Measurements from ENCODE around the gene FST. TPM values are rescaled to one million over a fixed set of nuclear protein-coding genes. Genes with fewer than 3 reads are reported as not detected.

FST gene
- total and polyA plus RNA-seq, 4 donors, result 1.8 to 16.8 (median 6.8) TPM

- H3K36me3 ChIP-seq (ENCODE audit: control insufficient read depth in 1 of 2, insufficient read depth in 2 of 2, low read length in 1 of 2), result no peaks in the 10 kb centered on the region
- H3K4me3 ChIP-seq (ENCODE audit: low read length in 2 of 2), result no peak overlapping the region
- ATAC-seq (ENCODE audit: low FRiP score) (no peak), DNase-seq (no peak)
- intact Hi-C loops (cut with DNase I), result no loop called here
- 28 to 48% methylated on average over 8 of the region's 8 CpGs for WGBS, 2 donors
- H3K9me3 ChIP-seq (ENCODE audit: control insufficient read depth, low read length), result no peaks in the 10 kb centered on the region
- no peaks in the 10 kb centered on the region for H3K4me1 ChIP-seq (ENCODE audit: control insufficient read depth in 1 of 2, insufficient read depth in 2 of 2, low read length in 2 of 2)
- no peaks in the 10 kb centered on the region for H3K27me3 ChIP-seq (ENCODE audit: control insufficient read depth in 1 of 2, insufficient read depth in 2 of 2, low read length in 1 of 2)
- H3K27ac ChIP-seq (ENCODE audit: low read depth in 1 of 2, low read length in 2 of 2), result no peak overlapping the region
These were observed 7.8 kb downstream of the FST start for GRCh38 chr5:53488195-53488722.

- no peak overlapping the region for H3K27ac ChIP-seq (ENCODE audit: low read depth in 1 of 2, low read length in 2 of 2)
- H3K9me3 ChIP-seq (ENCODE audit: control insufficient read depth, low read length), result no peaks in the 10 kb centered on the region
- H3K27me3 ChIP-seq (ENCODE audit: control insufficient read depth in 1 of 2, insufficient read depth in 2 of 2, low read length in 1 of 2), result no peaks in the 10 kb centered on the region
- H3K4me1 ChIP-seq (ENCODE audit: control insufficient read depth in 1 of 2, insufficient read depth in 2 of 2, low read length in 2 of 2), result no peaks in the 10 kb centered on the region
- no peak overlapping the region for H3K4me3 ChIP-seq (ENCODE audit: low read length in 2 of 2)
- intact Hi-C loops (cut with DNase I), result no loop called here
- DNase-seq (no peak), ATAC-seq (ENCODE audit: low FRiP score) (no peak)
- H3K36me3 ChIP-seq (ENCODE audit: control insufficient read depth in 1 of 2, insufficient read depth in 2 of 2, low read length in 1 of 2), result no peaks in the 10 kb centered on the region
These were observed 10.3 kb downstream of the FST start for GRCh38 chr5:53490747-53491146.

GRCh38 chr5:53501054-53501453 is 20.6 kb downstream of the FST start:
- H3K27ac ChIP-seq (ENCODE audit: low read depth in 1 of 2, low read length in 2 of 2), result no peak overlapping the region
- ATAC-seq (ENCODE audit: low FRiP score) (no peak), DNase-seq (no peak)
- H3K36me3 ChIP-seq (ENCODE audit: control insufficient read depth in 1 of 2, insufficient read depth in 2 of 2, low read length in 1 of 2), result no peaks in the 10 kb centered on the region
- H3K9me3 ChIP-seq (ENCODE audit: control insufficient read depth, low read length), result no peaks in the 10 kb centered on the region
- intact Hi-C loops (cut with DNase I), result no loop called here
- 16 to 29% methylated on average over 2 of the region's 2 CpGs for WGBS, 2 donors
- no peaks in the 10 kb centered on the region for H3K27me3 ChIP-seq (ENCODE audit: control insufficient read depth in 1 of 2, insufficient read depth in 2 of 2, low read length in 1 of 2)
- no peaks in the 10 kb centered on the region for H3K4me1 ChIP-seq (ENCODE audit: control insufficient read depth in 1 of 2, insufficient read depth in 2 of 2, low read length in 2 of 2)
- no peak overlapping the region for H3K4me3 ChIP-seq (ENCODE audit: low read length in 2 of 2)

GRCh38 chr5:53503562-53504218 is 23.3 kb downstream of the FST start:
- ATAC-seq (ENCODE audit: low FRiP score) (no peak), DNase-seq (no peak)
- Histone ChIP-seq H3K27ac (ENCODE audit: low read depth in 1 of 2, low read length in 2 of 2) (no peak overlapping the region), H3K36me3 (ENCODE audit: control insufficient read depth in 1 of 2, insufficient read depth in 2 of 2, low read length in 1 of 2) (no peaks in the 10 kb centered on the region), H3K9me3 (ENCODE audit: control insufficient read depth, low read length) (peaks cover 2% of the 10 kb centered on the region), H3K4me3 (ENCODE audit: low read length in 2 of 2) (no peak overlapping the region), H3K4me1 (ENCODE audit: control insufficient read depth in 1 of 2, insufficient read depth in 2 of 2, low read length in 2 of 2) (no peaks in the 10 kb centered on the region), H3K27me3 (ENCODE audit: control insufficient read depth in 1 of 2, insufficient read depth in 2 of 2, low read length in 1 of 2) (no peaks in the 10 kb centered on the region)
- intact Hi-C loops (cut with DNase I), result no loop called here
- WGBS, 2 donors, result 39 to 45% methylated on average over 3 of the region's 3 CpGs

- H3K36me3 ChIP-seq (ENCODE audit: control insufficient read depth in 1 of 2, insufficient read depth in 2 of 2, low read length in 1 of 2), result no peaks in the 10 kb centered on the region
- peaks cover 2% of the 10 kb centered on the region for H3K9me3 ChIP-seq (ENCODE audit: control insufficient read depth, low read length)
- H3K27ac ChIP-seq (ENCODE audit: low read depth in 1 of 2, low read length in 2 of 2), result no peak overlapping the region
- H3K4me1 ChIP-seq (ENCODE audit: control insufficient read depth in 1 of 2, insufficient read depth in 2 of 2, low read length in 2 of 2), result no peaks in the 10 kb centered on the region
- WGBS, 2 donors, result 88 to 92% methylated on average over 4 of the region's 4 CpGs
- H3K27me3 ChIP-seq (ENCODE audit: control insufficient read depth in 1 of 2, insufficient read depth in 2 of 2, low read length in 1 of 2), result no peaks in the 10 kb centered on the region
- no peak overlapping the region for H3K4me3 ChIP-seq (ENCODE audit: low read length in 2 of 2)
- no peak for DNase-seq
- ATAC-seq (ENCODE audit: low FRiP score), result no peak
- intact Hi-C loops (cut with DNase I), result no loop called here
These were observed 26.6 kb downstream of the FST start for GRCh38 chr5:53507013-53507412.

- Histone ChIP-seq H3K4me3 (ENCODE audit: low read length in 2 of 2) (no peak overlapping the region), H3K4me1 (ENCODE audit: control insufficient read depth in 1 of 2, insufficient read depth in 2 of 2, low read length in 2 of 2) (no peaks in the 10 kb centered on the region), H3K27me3 (ENCODE audit: control insufficient read depth in 1 of 2, insufficient read depth in 2 of 2, low read length in 1 of 2) (no peaks in the 10 kb centered on the region), H3K9me3 (ENCODE audit: control insufficient read depth, low read length) (peaks cover 2% of the 10 kb centered on the region), H3K27ac (ENCODE audit: low read depth in 1 of 2, low read length in 2 of 2) (no peak overlapping the region), H3K36me3 (ENCODE audit: control insufficient read depth in 1 of 2, insufficient read depth in 2 of 2, low read length in 1 of 2) (no peaks in the 10 kb centered on the region)
- intact Hi-C loops (cut with DNase I), result no loop called here
- ATAC-seq (ENCODE audit: low FRiP score), result no peak
- no peak for DNase-seq
- 75 to 81% methylated on average over 3 of the region's 3 CpGs for WGBS, 2 donors
These were observed 27.7 kb downstream of the FST start for GRCh38 chr5:53508125-53508524.

- H3K4me1 ChIP-seq (ENCODE audit: control insufficient read depth in 1 of 2, insufficient read depth in 2 of 2, low read length in 2 of 2), result no peaks in the 10 kb centered on the region
- ATAC-seq (ENCODE audit: low FRiP score), result no peak
- H3K36me3 ChIP-seq (ENCODE audit: control insufficient read depth in 1 of 2, insufficient read depth in 2 of 2, low read length in 1 of 2), result no peaks in the 10 kb centered on the region
- no peaks in the 10 kb centered on the region for H3K27me3 ChIP-seq (ENCODE audit: control insufficient read depth in 1 of 2, insufficient read depth in 2 of 2, low read length in 1 of 2)
- H3K4me3 ChIP-seq (ENCODE audit: low read length in 2 of 2), result no peak overlapping the region
- H3K27ac ChIP-seq (ENCODE audit: low read depth in 1 of 2, low read length in 2 of 2), result no peak overlapping the region
- H3K9me3 ChIP-seq (ENCODE audit: control insufficient read depth, low read length), result peaks cover 2% of the 10 kb centered on the region
- no peak for DNase-seq
- intact Hi-C loops (cut with DNase I), result no loop called here
These were observed 32.1 kb downstream of the FST start for GRCh38 chr5:53512539-53512938.

- DNase-seq (no peak), ATAC-seq (ENCODE audit: low FRiP score) (no peak)
- H3K27ac ChIP-seq (ENCODE audit: low read depth in 1 of 2, low read length in 2 of 2), result no peak overlapping the region
- no peak overlapping the region for H3K4me3 ChIP-seq (ENCODE audit: low read length in 2 of 2)
- no peaks in the 10 kb centered on the region for H3K4me1 ChIP-seq (ENCODE audit: control insufficient read depth in 1 of 2, insufficient read depth in 2 of 2, low read length in 2 of 2)
- no peaks in the 10 kb centered on the region for H3K27me3 ChIP-seq (ENCODE audit: control insufficient read depth in 1 of 2, insufficient read depth in 2 of 2, low read length in 1 of 2)
- intact Hi-C loops (cut with DNase I), result no loop called here
- no peaks in the 10 kb centered on the region for H3K36me3 ChIP-seq (ENCODE audit: control insufficient read depth in 1 of 2, insufficient read depth in 2 of 2, low read length in 1 of 2)
- H3K9me3 ChIP-seq (ENCODE audit: control insufficient read depth, low read length), result no peaks in the 10 kb centered on the region
- WGBS, 2 donors, result 37 to 54% methylated on average over 6 of the region's 6 CpGs
These were observed 35.6 kb downstream of the FST start for GRCh38 chr5:53515988-53516387.

- no peak for ATAC-seq (ENCODE audit: low FRiP score)
- Histone ChIP-seq H3K9me3 (ENCODE audit: control insufficient read depth, low read length) (peaks cover 2% of the 10 kb centered on the region), H3K27me3 (ENCODE audit: control insufficient read depth in 1 of 2, insufficient read depth in 2 of 2, low read length in 1 of 2) (no peaks in the 10 kb centered on the region), H3K27ac (ENCODE audit: low read depth in 1 of 2, low read length in 2 of 2) (no peak overlapping the region), H3K36me3 (ENCODE audit: control insufficient read depth in 1 of 2, insufficient read depth in 2 of 2, low read length in 1 of 2) (no peaks in the 10 kb centered on the region), H3K4me1 (ENCODE audit: control insufficient read depth in 1 of 2, insufficient read depth in 2 of 2, low read length in 2 of 2) (no peaks in the 10 kb centered on the region), H3K4me3 (ENCODE audit: low read length in 2 of 2) (no peak overlapping the region)
- intact Hi-C loops (cut with DNase I), result no loop called here
- no peak for DNase-seq
These were observed 40.4 kb downstream of the FST start for GRCh38 chr5:53520813-53521212.

All from aorta (tissue), 5 donors.